Coronary artery (tissue), 2 donors: ENCODE measurements around the gene ZEB1.
"Not testable (repeated sequence)": the region's sequence is repeated elsewhere in the genome, so short reads cannot be mapped to it uniquely, and the experiment has no call there.

Experiments
- DNase-seq: peaks from one replicate; pipeline ENCODE4 v3.0.0-alpha.2; 2017; ENCODE audit warnings: low spot score
- H3K27ac ChIP-seq, 2 donors: fragments of 200-600 bp; sonication (generic); one replicate each; pipeline ENCODE4 v1.5.1; 2016 to 2019
- H3K4me3 ChIP-seq: fragments of 200-600 bp; sonication (generic); 2 replicates; pipeline ENCODE4 v1.5.1; 2016; ENCODE audit warnings: mild to moderate bottlenecking, moderate library complexity
- CTCF ChIP-seq: fragments of 200-600 bp; sonication (generic); IDR thresholded peaks from one replicate; pipeline ENCODE4 v1.5.1; 2019; ENCODE audit warnings: antibody characterized with exemption

Gene ZEB1

GRCh38 chr10:31350891-31351290 is 31.9 kb downstream of the ZEB1 start:
- Histone ChIP-seq H3K4me3 (no peak overlapping the region), H3K27ac (no peak overlapping the region)
- no peak for DNase-seq
- TF ChIP-seq CTCF: no peak

DNA sequence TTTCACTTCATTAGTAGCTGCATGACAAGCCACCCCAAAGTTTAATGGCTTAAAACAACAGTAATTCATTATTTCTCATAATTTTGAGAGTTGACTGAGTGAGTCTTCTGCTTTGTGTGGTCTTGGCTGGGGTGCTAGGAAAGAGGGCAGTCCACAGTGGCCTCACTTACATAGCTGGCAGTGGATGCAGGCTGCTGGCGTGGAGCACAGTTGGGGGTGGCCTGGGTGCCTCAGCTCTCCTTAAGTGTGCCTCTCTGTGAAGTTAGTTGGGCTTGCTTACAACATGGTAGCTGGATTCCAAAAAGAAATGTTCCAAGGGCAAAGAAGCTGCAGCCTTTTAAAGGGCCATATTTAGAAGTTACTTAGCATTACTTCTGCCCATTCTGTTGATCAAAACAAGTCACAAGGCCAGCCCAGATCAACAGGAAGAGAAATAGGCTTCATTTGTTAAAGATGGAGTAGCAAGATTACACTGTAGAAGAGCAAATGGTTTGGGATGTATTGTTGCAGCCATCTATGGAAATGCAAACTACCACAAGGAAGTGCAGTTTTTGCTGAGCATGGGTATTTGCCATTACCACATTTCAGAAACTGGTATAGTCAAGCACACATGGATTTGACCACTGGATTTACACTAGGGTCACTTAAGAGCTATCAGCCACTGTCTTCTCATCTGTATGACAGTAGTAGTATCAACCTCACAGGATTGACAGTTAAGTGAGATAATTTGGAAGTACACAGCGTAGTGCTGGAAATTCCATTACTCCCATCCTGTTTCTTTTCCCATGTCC is 33.6 kb downstream of the ZEB1 start:
- Histone ChIP-seq H3K27ac (no peak overlapping the region), H3K4me3 (no peak overlapping the region)
- TF ChIP-seq CTCF: no peak
- no peak for DNase-seq

- Histone ChIP-seq H3K4me3 (no peak overlapping the region), H3K27ac (no peak overlapping the region)
- DNase-seq: no peak
- TF ChIP-seq CTCF: no peak
Measured at GRCh38 chr10:31353574-31353973, 34.6 kb downstream of the ZEB1 start.

DNA sequence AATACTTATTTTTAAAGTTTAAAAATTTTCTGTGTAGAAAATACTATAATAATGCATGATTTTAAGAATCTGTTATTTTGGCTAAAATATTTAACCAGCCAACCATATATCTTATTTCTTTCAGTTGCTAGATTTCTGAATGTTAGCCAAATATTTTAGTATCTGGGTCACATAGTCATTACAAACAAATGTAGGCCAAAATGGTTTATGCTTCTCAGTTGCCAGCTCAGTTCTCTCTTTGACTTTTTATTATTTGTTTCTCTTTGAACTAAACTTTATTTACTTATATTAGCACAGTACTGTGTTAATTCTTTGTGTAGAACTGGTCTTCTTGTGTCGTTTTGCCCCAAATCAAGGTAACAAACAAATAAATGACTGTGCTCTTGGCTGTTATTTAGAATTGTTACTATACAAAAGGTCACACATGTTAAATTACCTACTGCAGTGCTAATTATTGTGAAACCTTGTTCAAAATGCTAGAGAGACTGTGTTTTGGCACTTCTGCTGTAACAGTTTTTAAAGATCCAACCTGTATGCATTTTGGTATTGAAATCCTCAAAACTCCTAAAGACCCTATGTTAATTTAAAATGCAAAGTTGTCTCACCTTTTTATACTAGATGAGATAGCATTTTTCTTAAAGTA is 39.8 kb downstream of the ZEB1 start:
- no peak overlapping the region for H3K27ac ChIP-seq
- no peak for DNase-seq
- no peak overlapping the region for H3K4me3 ChIP-seq
- TF ChIP-seq CTCF: no peak

DNA sequence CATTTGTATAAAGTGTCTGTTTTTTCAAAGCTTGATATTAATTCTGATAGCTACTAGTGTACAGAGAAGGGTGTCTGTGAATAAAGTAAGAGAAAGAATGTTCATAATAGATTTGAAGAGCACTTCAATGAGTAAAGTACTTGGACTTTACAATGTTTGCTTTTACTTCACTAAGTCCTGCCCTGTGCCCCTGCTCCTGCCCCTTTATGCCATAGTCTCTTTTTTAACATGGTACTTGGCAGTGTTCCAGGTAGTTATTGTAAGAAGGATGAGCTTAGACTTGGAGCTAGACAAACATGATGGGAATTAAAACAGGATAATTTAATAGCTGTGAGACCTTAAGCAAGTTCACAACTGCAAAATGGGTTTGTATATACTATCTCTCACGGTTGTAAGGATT is 41.0 kb downstream of the ZEB1 start:
- Histone ChIP-seq H3K27ac (no peak overlapping the region), H3K4me3 (no peak overlapping the region)
- no peak for DNase-seq
- no peak for TF ChIP-seq CTCF

DNA sequence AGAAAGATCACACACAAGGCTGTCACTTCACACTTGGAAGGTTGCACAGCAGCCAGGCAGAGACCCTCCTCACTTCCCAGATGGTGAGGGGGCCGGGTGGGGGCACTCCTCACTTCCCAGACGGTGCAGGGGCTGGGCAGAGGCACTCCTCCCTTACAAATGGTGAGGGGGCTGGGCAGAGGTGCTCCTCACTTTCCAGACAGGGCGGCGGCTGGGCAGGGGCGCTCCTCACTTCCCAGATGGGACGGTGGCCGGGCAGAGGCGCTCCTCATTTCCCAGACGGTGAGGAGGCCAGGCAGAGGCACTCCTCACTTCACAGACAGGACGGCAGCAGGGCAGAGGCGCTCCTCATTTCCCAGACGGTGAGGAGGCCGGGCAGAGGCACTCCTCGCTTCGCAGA is 42.5 kb downstream of the ZEB1 start:
- not testable (repeated sequence) for H3K4me3 ChIP-seq, DNase-seq, H3K27ac ChIP-seq

GRCh38 chr10:31362023-31362641 is 43.1 kb downstream of the ZEB1 start:
- H3K4me3 ChIP-seq: no peak overlapping the region
- H3K27ac ChIP-seq: no peak overlapping the region
- no peak for DNase-seq
- TF ChIP-seq CTCF: no peak

DNA sequence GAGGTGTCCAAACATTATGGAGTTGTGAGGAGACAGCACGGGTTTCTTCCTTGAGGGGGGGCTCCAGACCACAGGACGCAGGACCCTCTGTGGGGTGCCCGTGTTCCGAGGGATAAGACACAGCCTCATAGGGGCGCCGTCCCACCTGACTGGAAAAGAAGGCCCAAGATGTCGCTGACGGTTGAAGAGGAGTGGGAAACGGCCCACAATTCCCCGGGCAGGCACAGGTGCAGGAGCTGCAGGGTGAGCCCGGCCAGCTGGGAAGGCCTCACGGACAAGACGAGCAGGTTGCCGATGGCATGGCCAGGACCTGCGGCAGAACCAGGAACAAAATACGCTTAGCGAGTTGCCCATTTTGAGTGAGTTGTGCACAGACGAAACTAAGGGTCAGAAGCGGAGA is 44.7 kb downstream of the ZEB1 start:
- H3K4me3 ChIP-seq, H3K27ac ChIP-seq, DNase-seq: not testable (repeated sequence)

- H3K4me3 ChIP-seq, H3K27ac ChIP-seq, DNase-seq: not testable (repeated sequence)
Measured at GRCh38 chr10:31364238-31364637, 45.2 kb downstream of the ZEB1 start.
